Measurements from ENCODE around the gene GNRH2. TPM values are rescaled to one million over a fixed set of nuclear protein-coding genes. Genes with fewer than 3 reads are reported as not detected.
A peak's percentile ranks its signal among the peaks of the same experiment; 100 is the strongest.
"Not testable (repeated sequence)": the region's sequence is repeated elsewhere in the genome, so short reads cannot be mapped to it uniquely, and the experiment has no call there.

The GNRH2 gene
- total and polyA plus RNA-seq, 8 donors: not detected

DNA sequence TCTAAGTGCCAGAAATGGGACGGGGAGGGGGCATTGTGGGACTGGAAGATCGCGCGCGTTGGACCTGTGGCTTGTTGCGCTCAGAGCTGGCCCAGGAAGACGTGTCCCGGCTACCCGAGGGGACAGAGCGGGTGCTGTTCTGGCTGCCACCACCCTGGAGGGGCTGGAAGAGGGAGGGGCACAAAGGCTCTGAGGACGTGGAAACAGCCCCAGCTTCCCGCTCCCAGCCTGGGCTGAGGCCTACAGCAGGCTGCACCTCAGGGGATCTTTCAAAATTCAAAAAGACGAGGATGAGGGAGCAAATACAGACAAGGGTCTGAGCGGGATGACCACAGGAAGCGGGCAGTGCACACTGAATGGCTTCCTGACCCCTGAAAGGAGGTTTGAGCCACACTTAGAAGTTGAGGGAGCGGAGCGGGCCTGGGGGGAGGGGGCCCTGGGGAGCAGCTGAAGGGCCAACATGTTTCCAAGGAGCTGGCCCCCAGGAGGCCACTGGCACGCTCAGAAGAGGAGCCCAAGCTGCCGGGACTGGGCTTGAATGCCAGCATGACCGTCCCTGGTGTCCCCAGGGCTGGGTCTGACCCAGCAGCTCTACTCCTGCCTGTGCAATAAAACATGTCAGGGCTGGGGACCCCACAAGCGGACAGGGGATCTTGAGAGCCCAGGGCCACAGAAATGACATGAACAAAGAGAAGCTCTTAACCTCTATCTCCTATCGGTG, 29.3 kb downstream of the GNRH2 start:
- Histone ChIP-seq H3K36me3 (no peaks in the 10 kb centered on the region), H3K27me3 (no peaks in the 10 kb centered on the region), H3K9me3 (no peaks in the 10 kb centered on the region), H3K27ac (no peak overlapping the region), H3K4me3 (peak overlapping the region in 2 of 4 donors; percentile 39 to 56), H3K4me1 (no peaks in the 10 kb centered on the region)
- intact Hi-C loops (cut with DNase I): no loop called here
- ATAC-seq: no peak
- DNase-seq: no peak
- 76 to 81% methylated on average over 22 of the region's 22 CpGs for WGBS, 2 donors
- no peak for FAIRE-seq
- TF ChIP-seq, protein P1, sequence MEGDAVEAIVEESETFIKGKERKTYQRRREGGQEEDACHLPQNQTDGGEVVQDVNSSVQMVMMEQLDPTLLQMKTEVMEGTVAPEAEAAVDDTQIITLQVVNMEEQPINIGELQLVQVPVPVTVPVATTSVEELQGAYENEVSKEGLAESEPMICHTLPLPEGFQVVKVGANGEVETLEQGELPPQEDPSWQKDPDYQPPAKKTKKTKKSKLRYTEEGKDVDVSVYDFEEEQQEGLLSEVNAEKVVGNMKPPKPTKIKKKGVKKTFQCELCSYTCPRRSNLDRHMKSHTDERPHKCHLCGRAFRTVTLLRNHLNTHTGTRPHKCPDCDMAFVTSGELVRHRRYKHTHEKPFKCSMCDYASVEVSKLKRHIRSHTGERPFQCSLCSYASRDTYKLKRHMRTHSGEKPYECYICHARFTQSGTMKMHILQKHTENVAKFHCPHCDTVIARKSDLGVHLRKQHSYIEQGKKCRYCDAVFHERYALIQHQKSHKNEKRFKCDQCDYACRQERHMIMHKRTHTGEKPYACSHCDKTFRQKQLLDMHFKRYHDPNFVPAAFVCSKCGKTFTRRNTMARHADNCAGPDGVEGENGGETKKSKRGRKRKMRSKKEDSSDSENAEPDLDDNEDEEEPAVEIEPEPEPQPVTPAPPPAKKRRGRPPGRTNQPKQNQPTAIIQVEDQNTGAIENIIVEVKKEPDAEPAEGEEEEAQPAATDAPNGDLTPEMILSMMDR (IDR thresholded peaks at IDR 0.05): no peak

DNA sequence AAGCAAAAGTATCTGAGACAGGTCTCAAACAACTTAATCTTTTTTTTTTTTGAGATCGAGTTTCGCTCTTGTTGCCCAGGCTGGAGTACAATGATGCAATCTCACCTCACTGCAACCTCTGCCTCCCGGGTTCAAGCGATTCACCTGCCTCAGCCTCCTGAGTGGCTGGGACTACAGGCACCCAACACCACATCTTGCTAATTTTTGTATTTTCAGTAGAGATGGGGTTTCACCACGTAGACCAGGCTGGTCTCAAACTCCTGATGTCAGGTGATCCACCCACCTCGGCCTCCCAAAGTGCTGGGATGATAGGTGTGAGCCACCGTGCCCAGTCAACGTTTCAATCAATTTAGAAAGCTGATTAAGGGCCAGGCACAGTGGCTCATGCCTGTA, 29.8 kb downstream of the GNRH2 start:
- H3K36me3 ChIP-seq; H3K27me3 ChIP-seq; H3K4me1 ChIP-seq; intact Hi-C loops (cut with DNase I); H3K4me3 ChIP-seq; DNase-seq; H3K9me3 ChIP-seq; FAIRE-seq; ATAC-seq; H3K27ac ChIP-seq: not testable (repeated sequence)
- 83 to 86% methylated on average over 8 of the region's 8 CpGs for WGBS, 2 donors

DNA sequence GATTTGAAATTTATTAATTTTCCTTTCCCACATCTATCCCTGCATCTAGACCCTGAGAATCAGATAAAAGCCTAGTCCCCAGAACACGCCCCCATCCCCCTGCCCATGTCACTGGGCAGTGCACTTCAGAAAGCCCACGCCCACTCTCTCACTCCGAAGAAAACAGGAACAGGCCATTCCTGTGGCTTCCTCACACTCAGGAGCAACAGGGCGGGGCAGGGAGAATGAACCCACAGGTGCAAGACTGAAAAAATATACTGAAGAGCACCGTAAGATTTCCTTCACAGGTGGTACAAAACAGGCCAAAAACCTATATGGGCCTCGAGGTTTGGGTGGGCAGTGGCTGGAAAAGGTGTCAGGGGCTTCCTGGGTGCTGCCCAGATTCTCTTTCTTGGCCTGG, 31.4 kb downstream of the GNRH2 start:
- ATAC-seq (no peak), FAIRE-seq (no peak), DNase-seq (no peak)
- no peak overlapping the region for H3K4me3 ChIP-seq
- no peaks in the 10 kb centered on the region for H3K27me3 ChIP-seq
- H3K36me3 ChIP-seq: no peaks in the 10 kb centered on the region
- 72 to 82% methylated on average over 6 of the region's 6 CpGs for WGBS, 2 donors
- intact Hi-C loops (cut with DNase I): no loop called here
- no peak overlapping the region for H3K27ac ChIP-seq
- H3K4me1 ChIP-seq: no peaks in the 10 kb centered on the region
- no peaks in the 10 kb centered on the region for H3K9me3 ChIP-seq
- TF ChIP-seq, protein P1 (IDR thresholded peaks at IDR 0.05): no peak

DNA sequence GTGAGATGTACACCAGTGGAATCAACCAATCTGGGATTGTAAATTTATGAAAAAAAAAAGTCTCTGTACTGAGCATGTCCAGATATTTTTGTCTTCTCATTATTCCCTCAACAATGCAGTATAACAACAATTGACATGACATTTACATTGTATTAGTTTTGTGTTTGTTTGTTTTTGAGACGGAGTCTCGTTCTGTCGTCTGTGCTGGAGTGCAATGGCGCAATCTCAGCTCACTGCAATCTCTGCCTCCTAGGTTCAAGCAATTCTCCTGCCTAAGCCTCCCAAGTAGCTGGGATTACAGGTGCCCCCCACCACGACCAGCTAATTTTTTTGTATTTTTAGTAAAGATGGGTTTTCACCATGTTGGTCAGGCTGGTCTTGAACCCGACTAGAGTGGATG, 31.9 kb downstream of the GNRH2 start:
- H3K36me3 ChIP-seq; H3K9me3 ChIP-seq; H3K27me3 ChIP-seq; H3K27ac ChIP-seq; FAIRE-seq; intact Hi-C loops (cut with DNase I); H3K4me1 ChIP-seq; DNase-seq; H3K4me3 ChIP-seq; ATAC-seq: not testable (repeated sequence)
- WGBS, 2 donors: 75 to 82% methylated on average over 6 of the region's 6 CpGs

DNA sequence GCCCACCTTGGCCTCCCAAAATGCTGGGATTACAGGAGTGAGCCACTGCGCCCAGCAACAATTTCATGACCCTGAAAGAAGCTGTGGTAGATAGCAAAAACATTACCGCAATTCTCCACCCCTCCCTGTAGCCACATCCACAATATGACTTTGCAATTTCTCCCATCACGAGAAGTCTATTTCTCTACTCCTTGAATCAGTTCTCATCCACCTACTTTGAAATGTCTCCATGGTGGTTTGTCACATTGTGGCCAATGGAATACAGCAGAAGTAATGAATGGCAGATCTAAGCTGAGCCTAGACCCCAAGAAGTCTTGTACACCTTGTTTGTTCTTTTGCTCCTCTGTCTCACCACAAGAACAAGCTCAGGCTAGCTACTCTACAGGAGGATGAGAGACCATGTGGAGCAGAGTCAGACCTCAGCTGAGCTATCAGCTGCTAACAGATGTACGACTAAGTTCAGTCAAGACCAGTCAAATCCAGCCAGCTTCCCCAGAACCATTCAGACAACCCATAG, 34.3 kb downstream of the GNRH2 start:
- intact Hi-C loops (cut with DNase I): no loop called here
- Histone ChIP-seq H3K36me3 (no peaks in the 10 kb centered on the region), H3K9me3 (no peaks in the 10 kb centered on the region), H3K27me3 (no peaks in the 10 kb centered on the region), H3K4me3 (no peak overlapping the region), H3K27ac (no peak overlapping the region), H3K4me1 (no peaks in the 10 kb centered on the region)
- WGBS, 2 donors: 78 to 86% methylated on average over 4 of the region's 4 CpGs
- FAIRE-seq (no peak), DNase-seq (no peak), ATAC-seq (no peak)
- TF ChIP-seq, protein P1 (IDR thresholded peaks at IDR 0.05): no peak

DNA sequence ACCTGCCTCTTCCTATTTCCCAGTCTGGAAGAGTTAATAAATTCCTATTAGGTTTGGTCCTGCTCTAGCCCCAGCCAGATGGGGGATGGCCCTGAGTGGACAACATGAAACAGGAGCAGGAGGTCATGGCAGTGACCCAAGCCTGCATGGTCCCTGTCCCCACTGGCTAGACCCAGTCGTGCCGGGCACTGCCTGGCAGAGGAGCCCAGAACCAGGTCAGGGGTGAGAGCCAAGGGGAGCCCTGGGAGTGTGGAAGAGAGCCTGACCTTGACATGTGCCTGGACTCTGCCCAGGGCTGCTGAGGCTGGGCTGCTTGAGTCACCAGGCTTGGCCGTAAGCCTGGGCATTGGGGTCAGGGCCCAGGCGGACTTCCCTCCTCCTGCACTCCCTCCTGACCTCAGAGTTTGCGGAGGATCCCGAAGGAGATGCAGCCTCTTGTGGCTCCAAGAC, 37.5 kb downstream of the GNRH2 start:
- no peak overlapping the region for H3K27ac ChIP-seq
- WGBS, 2 donors: 52 to 58% methylated on average over 6 of the region's 6 CpGs
- FAIRE-seq (no peak), ATAC-seq (peak; percentile 35 to 76 (median 66)), DNase-seq (peak in 1 of 6 donors; percentile 37)
- TF ChIP-seq, protein P1 (IDR thresholded peaks at IDR 0.05): no peak
- H3K4me1 ChIP-seq: no peaks in the 10 kb centered on the region
- H3K4me3 ChIP-seq: no peak overlapping the region
- H3K9me3 ChIP-seq: no peaks in the 10 kb centered on the region
- intact Hi-C loops (cut with DNase I): no loop called here
- no peaks in the 10 kb centered on the region for H3K27me3 ChIP-seq
- H3K36me3 ChIP-seq: no peaks in the 10 kb centered on the region

Data from pancreas (tissue), 10 donors.